ENCODE measurements around the gene PCLAF.

The PCLAF gene

DNA sequence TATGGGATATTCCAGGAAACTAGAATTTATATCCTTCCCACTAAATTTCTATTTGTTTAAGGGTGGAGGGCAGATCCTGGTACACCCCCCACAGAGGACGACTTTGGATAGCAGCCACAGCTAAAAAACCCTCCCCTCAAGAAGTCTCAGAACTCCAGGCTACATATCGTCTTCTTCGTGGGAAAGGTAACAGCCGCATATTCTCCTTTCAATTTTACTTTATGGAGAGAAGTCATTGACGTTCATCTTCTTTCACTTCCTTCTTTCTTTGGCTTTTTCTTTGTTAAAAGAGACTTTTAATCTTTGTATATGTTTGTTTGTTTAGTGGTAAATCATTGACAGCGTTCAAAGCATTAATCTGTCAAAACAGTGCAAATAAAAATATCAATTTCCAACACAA, 42.7 kb upstream of the PCLAF start:
- no peak for DNase-seq
- Histone ChIP-seq H3K4me3 (no peak overlapping the region), H3K4me1 (peaks cover 0 to 4% (median 2%) of the 10 kb centered on the region in 4 donors), H3K36me3 (peaks cover 38 to 88% (median 52%) of the 10 kb centered on the region in 3 donors), H3K27ac (no peak overlapping the region), H3K27me3 (no peaks in the 10 kb centered on the region), H3K9me3 (no peaks in the 10 kb centered on the region)
- intact Hi-C loops (cut with DNase I; ENCODE audit: low total_unique reads) = no loop called here
- TF ChIP-seq, protein P1, sequence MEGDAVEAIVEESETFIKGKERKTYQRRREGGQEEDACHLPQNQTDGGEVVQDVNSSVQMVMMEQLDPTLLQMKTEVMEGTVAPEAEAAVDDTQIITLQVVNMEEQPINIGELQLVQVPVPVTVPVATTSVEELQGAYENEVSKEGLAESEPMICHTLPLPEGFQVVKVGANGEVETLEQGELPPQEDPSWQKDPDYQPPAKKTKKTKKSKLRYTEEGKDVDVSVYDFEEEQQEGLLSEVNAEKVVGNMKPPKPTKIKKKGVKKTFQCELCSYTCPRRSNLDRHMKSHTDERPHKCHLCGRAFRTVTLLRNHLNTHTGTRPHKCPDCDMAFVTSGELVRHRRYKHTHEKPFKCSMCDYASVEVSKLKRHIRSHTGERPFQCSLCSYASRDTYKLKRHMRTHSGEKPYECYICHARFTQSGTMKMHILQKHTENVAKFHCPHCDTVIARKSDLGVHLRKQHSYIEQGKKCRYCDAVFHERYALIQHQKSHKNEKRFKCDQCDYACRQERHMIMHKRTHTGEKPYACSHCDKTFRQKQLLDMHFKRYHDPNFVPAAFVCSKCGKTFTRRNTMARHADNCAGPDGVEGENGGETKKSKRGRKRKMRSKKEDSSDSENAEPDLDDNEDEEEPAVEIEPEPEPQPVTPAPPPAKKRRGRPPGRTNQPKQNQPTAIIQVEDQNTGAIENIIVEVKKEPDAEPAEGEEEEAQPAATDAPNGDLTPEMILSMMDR (IDR thresholded peaks at IDR 0.05) = no peak

DNA sequence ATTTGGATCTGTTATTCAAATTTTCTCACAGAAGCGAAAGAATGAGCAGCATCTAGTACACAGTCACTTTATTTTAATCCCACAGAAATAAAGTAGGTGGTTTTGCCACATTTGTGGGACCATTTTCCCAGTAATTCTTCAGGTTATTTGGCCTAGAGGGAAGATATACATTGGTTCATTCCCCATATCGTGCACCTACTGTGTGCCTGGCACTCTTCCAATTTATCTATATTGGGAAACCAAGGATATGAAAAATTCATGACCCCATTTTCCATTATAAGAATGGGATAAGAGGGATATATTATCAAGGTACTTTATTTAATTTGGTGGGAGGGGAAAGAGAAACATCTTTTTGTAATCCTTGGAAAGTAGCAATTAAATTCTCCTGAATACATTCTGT, 41.5 kb upstream of the PCLAF start:
- Histone ChIP-seq H3K4me3 (no peak overlapping the region), H3K36me3 (peaks cover 47 to 88% (median 64%) of the 10 kb centered on the region in 3 donors), H3K27ac (no peak overlapping the region), H3K4me1 (peaks cover 0 to 4% (median 2%) of the 10 kb centered on the region in 4 donors), H3K27me3 (no peaks in the 10 kb centered on the region), H3K9me3 (no peaks in the 10 kb centered on the region)
- intact Hi-C loops (cut with DNase I; ENCODE audit: low total_unique reads) = no loop called here
- no peak for DNase-seq
- TF ChIP-seq, protein P1 (IDR thresholded peaks at IDR 0.05) = no peak

DNA sequence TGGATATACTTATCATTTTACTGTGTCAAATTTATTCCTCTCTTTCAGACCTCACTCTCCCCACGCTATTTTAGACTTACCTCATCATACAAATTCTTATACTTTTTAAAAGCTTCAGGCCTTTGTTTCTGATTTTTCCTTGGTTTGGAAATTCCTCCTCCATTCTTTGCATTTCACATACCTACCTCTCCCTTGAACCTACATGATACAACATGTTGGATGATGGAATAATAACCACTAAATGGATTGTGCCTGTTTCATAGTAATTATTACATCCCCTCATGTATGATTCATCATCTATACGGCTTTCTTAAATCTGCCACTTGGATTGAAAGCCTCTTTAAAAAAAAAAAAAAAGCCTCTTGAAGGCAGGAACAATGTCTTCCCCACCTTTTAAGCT, 31.0 kb upstream of the PCLAF start:
- TF ChIP-seq, protein P1 (IDR thresholded peaks at IDR 0.05) = no peak
- no peak overlapping the region for H3K4me3 ChIP-seq
- intact Hi-C loops (cut with DNase I; ENCODE audit: low total_unique reads) = no loop called here
- H3K27ac ChIP-seq = no peak overlapping the region
- DNase-seq = no peak
- no peaks in the 10 kb centered on the region for H3K27me3 ChIP-seq
- H3K36me3 ChIP-seq = peaks cover 56 to 95% (median 84%) of the 10 kb centered on the region in 3 donors
- no peaks in the 10 kb centered on the region for H3K9me3 ChIP-seq
- no peaks in the 10 kb centered on the region for H3K4me1 ChIP-seq

DNA sequence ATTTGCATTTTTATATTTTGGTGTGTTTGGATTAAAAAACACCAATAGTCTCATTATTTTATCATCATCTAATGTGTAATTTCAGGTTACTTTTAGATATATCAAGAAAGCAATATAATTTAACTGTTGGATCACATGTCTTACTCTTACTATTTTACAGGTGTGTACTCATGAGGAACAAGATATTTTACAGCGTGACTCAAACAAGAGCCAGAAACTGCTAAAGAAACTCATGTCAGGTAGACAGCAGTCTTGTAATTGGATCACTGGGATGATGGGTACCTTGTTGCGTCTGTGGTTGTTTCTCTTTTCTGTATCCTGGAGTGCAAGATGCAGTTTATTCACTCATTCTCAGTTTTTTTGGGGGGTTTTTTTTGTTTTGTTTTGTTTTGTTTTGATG, 19.3 kb upstream of the PCLAF start:
- no peaks in the 10 kb centered on the region for H3K9me3 ChIP-seq
- H3K36me3 ChIP-seq = peaks cover 64 to 97% (median 75%) of the 10 kb centered on the region in 3 donors
- H3K4me3 ChIP-seq = no peak overlapping the region
- H3K27ac ChIP-seq = no peak overlapping the region
- H3K27me3 ChIP-seq = no peaks in the 10 kb centered on the region
- TF ChIP-seq, protein P1 (IDR thresholded peaks at IDR 0.05) = no peak
- DNase-seq = no peak
- intact Hi-C loops (cut with DNase I; ENCODE audit: low total_unique reads) = no loop called here
- no peaks in the 10 kb centered on the region for H3K4me1 ChIP-seq

DNA sequence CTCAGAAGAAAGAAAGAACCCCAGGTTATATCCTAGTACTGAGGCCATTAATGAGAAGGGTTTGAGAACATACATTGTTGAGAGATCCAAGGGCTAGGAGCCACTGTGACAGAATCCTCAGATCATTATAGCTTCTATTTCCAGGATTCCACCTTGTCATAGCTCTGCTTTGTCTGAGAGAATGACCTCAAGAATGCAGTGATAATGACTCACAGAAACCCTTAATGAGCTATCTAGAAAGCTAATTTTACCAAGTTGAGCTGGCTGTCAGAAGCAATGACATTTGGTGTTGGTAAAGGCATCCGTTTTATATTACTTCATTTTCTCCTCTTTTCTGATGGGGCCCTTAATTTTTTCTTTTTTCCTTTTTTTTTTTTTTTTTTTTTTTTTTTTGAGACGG, 17.3 kb upstream of the PCLAF start:
- H3K36me3 ChIP-seq = peaks cover 69 to 98% (median 73%) of the 10 kb centered on the region in 3 donors
- H3K4me3 ChIP-seq = no peak overlapping the region

More for the DNA sequence above, 17.3 kb upstream of the PCLAF start:
- Histone ChIP-seq H3K9me3 (no peaks in the 10 kb centered on the region), H3K27me3 (no peaks in the 10 kb centered on the region), H3K27ac (no peak overlapping the region), H3K4me1 (no peaks in the 10 kb centered on the region)
- DNase-seq = no peak
- intact Hi-C loops (cut with DNase I; ENCODE audit: low total_unique reads) = no loop called here
- TF ChIP-seq, protein P1 (IDR thresholded peaks at IDR 0.05) = no peak

Data from tibial artery (tissue), 4 donors.